Measurements from ENCODE around the gene ANAPC10.

The ANAPC10 gene

GRCh38 chr4:145101091-145101490 lies 3.1 kb upstream of the ANAPC10 start:
- no peak overlapping the region for H3K9ac ChIP-seq (ENCODE audit: low read depth, low read length)
- H3K36me3 ChIP-seq (ENCODE audit: insufficient read depth, low read length), result peaks cover 51% of the 10 kb centered on the region
- peaks cover 8% of the 10 kb centered on the region for H3K4me1 ChIP-seq (ENCODE audit: insufficient read depth, low read length)
- H3K9me3 ChIP-seq (ENCODE audit: insufficient read depth, low read depth, low read length), result no peaks in the 10 kb centered on the region
- no peaks in the 10 kb centered on the region for H3K27me3 ChIP-seq (ENCODE audit: insufficient read depth, low read length)
- H3K4me3 ChIP-seq (ENCODE audit: low read length), result no peak overlapping the region
- 93% methylated on average over 1 of the region's 1 CpG for WGBS
- no peak overlapping the region for H3K27ac ChIP-seq (ENCODE audit: low read depth, low read length)

- Histone ChIP-seq H3K9ac (ENCODE audit: low read depth, low read length) (peak overlapping the region; percentile 91; the same call in 1 of the 2 replicates), H3K4me1 (ENCODE audit: insufficient read depth, low read length) (peaks cover 8% of the 10 kb centered on the region)
Measured at GRCh38 chr4:145099653-145100052, 1.7 kb upstream of the ANAPC10 start.

GRCh38 chr4:145098675-145099037 lies 660 bp upstream of the ANAPC10 start:
- Histone ChIP-seq H3K36me3 (ENCODE audit: insufficient read depth, low read length) (peaks cover 49% of the 10 kb centered on the region), H3K4me3 (ENCODE audit: low read length) (peak overlapping the region; percentile 96), H3K9ac (ENCODE audit: low read depth, low read length) (peak overlapping the region; percentile 91), H3K9me3 (ENCODE audit: insufficient read depth, low read depth, low read length) (peaks cover 11% of the 10 kb centered on the region; the same call in 1 of the 2 replicates), H3K27ac (ENCODE audit: low read depth, low read length) (peak overlapping the region; percentile 89), H3K4me1 (ENCODE audit: insufficient read depth, low read length) (peaks cover 8% of the 10 kb centered on the region), H3K27me3 (ENCODE audit: insufficient read depth, low read length) (no peaks in the 10 kb centered on the region)
- WGBS, result 0% methylated on average over 9 of the region's 9 CpGs

More at GRCh38 chr4:145099653-145100052, 1.7 kb upstream of the ANAPC10 start:
- WGBS, result 77% methylated on average over 5 of the region's 5 CpGs
- peaks cover 2% of the 10 kb centered on the region; the same call in 1 of the 2 replicates for H3K9me3 ChIP-seq (ENCODE audit: insufficient read depth, low read depth, low read length)
- H3K27ac ChIP-seq (ENCODE audit: low read depth, low read length), result no peak overlapping the region
- peaks cover 49% of the 10 kb centered on the region for H3K36me3 ChIP-seq (ENCODE audit: insufficient read depth, low read length)
- peak overlapping the region; percentile 96 for H3K4me3 ChIP-seq (ENCODE audit: low read length)
- no peaks in the 10 kb centered on the region for H3K27me3 ChIP-seq (ENCODE audit: insufficient read depth, low read length)

- Histone ChIP-seq H3K9ac (ENCODE audit: low read depth, low read length) (peak overlapping the region; percentile 91), H3K9me3 (ENCODE audit: insufficient read depth, low read depth, low read length) (peaks cover 14% of the 10 kb centered on the region; the same call in 1 of the 2 replicates), H3K4me3 (ENCODE audit: low read length) (peak overlapping the region; percentile 96), H3K4me1 (ENCODE audit: insufficient read depth, low read length) (peaks cover 8% of the 10 kb centered on the region), H3K27ac (ENCODE audit: low read depth, low read length) (peak overlapping the region; percentile 89), H3K36me3 (ENCODE audit: insufficient read depth, low read length) (peaks cover 56% of the 10 kb centered on the region), H3K27me3 (ENCODE audit: insufficient read depth, low read length) (no peaks in the 10 kb centered on the region)
- 23% methylated on average over 10 of the region's 10 CpGs for WGBS
Measured at GRCh38 chr4:145097331-145097820, 620 bp downstream of the ANAPC10 start.

- Histone ChIP-seq H3K36me3 (ENCODE audit: insufficient read depth, low read length) (peaks cover 70% of the 10 kb centered on the region), H3K27me3 (ENCODE audit: insufficient read depth, low read length) (no peaks in the 10 kb centered on the region), H3K4me3 (ENCODE audit: low read length) (no peak overlapping the region), H3K4me1 (ENCODE audit: insufficient read depth, low read length) (no peaks in the 10 kb centered on the region), H3K9ac (ENCODE audit: low read depth, low read length) (no peak overlapping the region), H3K9me3 (ENCODE audit: insufficient read depth, low read depth, low read length) (peaks cover 14% of the 10 kb centered on the region; the same call in 1 of the 2 replicates), H3K27ac (ENCODE audit: low read depth, low read length) (no peak overlapping the region)
- 92% methylated on average over 1 of the region's 2 CpGs for WGBS
Measured at GRCh38 chr4:145093638-145094037, 4.4 kb downstream of the ANAPC10 start.

- peaks cover 77% of the 10 kb centered on the region for H3K36me3 ChIP-seq (ENCODE audit: insufficient read depth, low read length)
- 88% methylated on average over 1 of the region's 1 CpG for WGBS
- no peaks in the 10 kb centered on the region for H3K27me3 ChIP-seq (ENCODE audit: insufficient read depth, low read length)
- no peak overlapping the region for H3K27ac ChIP-seq (ENCODE audit: low read depth, low read length)
- no peaks in the 10 kb centered on the region for H3K4me1 ChIP-seq (ENCODE audit: insufficient read depth, low read length)
- no peak overlapping the region for H3K4me3 ChIP-seq (ENCODE audit: low read length)
- no peak overlapping the region for H3K9ac ChIP-seq (ENCODE audit: low read depth, low read length)
- peaks cover 14% of the 10 kb centered on the region; the same call in 1 of the 2 replicates for H3K9me3 ChIP-seq (ENCODE audit: insufficient read depth, low read depth, low read length)
Measured at GRCh38 chr4:145090380-145090779, 7.6 kb downstream of the ANAPC10 start.

GRCh38 chr4:145083891-145084605 lies 13.9 kb downstream of the ANAPC10 start:
- H3K27ac ChIP-seq (ENCODE audit: low read depth, low read length), result no peak overlapping the region
- WGBS, result 94% methylated on average over 1 of the region's 1 CpG
- H3K9me3 ChIP-seq (ENCODE audit: insufficient read depth, low read depth, low read length), result no peaks in the 10 kb centered on the region
- H3K4me3 ChIP-seq (ENCODE audit: low read length), result no peak overlapping the region
- H3K9ac ChIP-seq (ENCODE audit: low read depth, low read length), result no peak overlapping the region
- no peaks in the 10 kb centered on the region for H3K27me3 ChIP-seq (ENCODE audit: insufficient read depth, low read length)
- H3K36me3 ChIP-seq (ENCODE audit: insufficient read depth, low read length), result peaks cover 61% of the 10 kb centered on the region
- no peaks in the 10 kb centered on the region for H3K4me1 ChIP-seq (ENCODE audit: insufficient read depth, low read length)

- Histone ChIP-seq H3K27ac (ENCODE audit: low read depth, low read length) (no peak overlapping the region), H3K4me3 (ENCODE audit: low read length) (no peak overlapping the region), H3K36me3 (ENCODE audit: insufficient read depth, low read length) (peaks cover 60% of the 10 kb centered on the region), H3K4me1 (ENCODE audit: insufficient read depth, low read length) (no peaks in the 10 kb centered on the region), H3K9ac (ENCODE audit: low read depth, low read length) (no peak overlapping the region), H3K27me3 (ENCODE audit: insufficient read depth, low read length) (no peaks in the 10 kb centered on the region), H3K9me3 (ENCODE audit: insufficient read depth, low read depth, low read length) (no peaks in the 10 kb centered on the region)
- WGBS, result 100% methylated on average over 1 of the region's 1 CpG
Measured at GRCh38 chr4:145081756-145082155, 16.2 kb downstream of the ANAPC10 start.

- Histone ChIP-seq H3K4me3 (ENCODE audit: low read length) (no peak overlapping the region), H3K36me3 (ENCODE audit: insufficient read depth, low read length) (peaks cover 34% of the 10 kb centered on the region)
- 94% methylated on average over 2 of the region's 2 CpGs for WGBS
Measured at GRCh38 chr4:145076469-145076855, 21.5 kb downstream of the ANAPC10 start.

GRCh38 chr4:145075742-145076468 lies 22.1 kb downstream of the ANAPC10 start:
- Histone ChIP-seq H3K4me1 (ENCODE audit: insufficient read depth, low read length) (no peaks in the 10 kb centered on the region), H3K9ac (ENCODE audit: low read depth, low read length) (no peak overlapping the region), H3K4me3 (ENCODE audit: low read length) (no peak overlapping the region), H3K36me3 (ENCODE audit: insufficient read depth, low read length) (peaks cover 29% of the 10 kb centered on the region; the same call in 1 of the 2 replicates), H3K9me3 (ENCODE audit: insufficient read depth, low read depth, low read length) (no peaks in the 10 kb centered on the region), H3K27me3 (ENCODE audit: insufficient read depth, low read length) (no peaks in the 10 kb centered on the region), H3K27ac (ENCODE audit: low read depth, low read length) (no peak overlapping the region)
- 93% methylated on average over 1 of the region's 1 CpG for WGBS

More at GRCh38 chr4:145076469-145076855, 21.5 kb downstream of the ANAPC10 start:
- H3K27me3 ChIP-seq (ENCODE audit: insufficient read depth, low read length), result no peaks in the 10 kb centered on the region
- no peak overlapping the region for H3K27ac ChIP-seq (ENCODE audit: low read depth, low read length)
- no peaks in the 10 kb centered on the region for H3K9me3 ChIP-seq (ENCODE audit: insufficient read depth, low read depth, low read length)
- no peaks in the 10 kb centered on the region for H3K4me1 ChIP-seq (ENCODE audit: insufficient read depth, low read length)
- H3K9ac ChIP-seq (ENCODE audit: low read depth, low read length), result no peak overlapping the region

GRCh38 chr4:145071560-145071959 lies 26.4 kb downstream of the ANAPC10 start:
- Histone ChIP-seq H3K27me3 (ENCODE audit: insufficient read depth, low read length) (no peaks in the 10 kb centered on the region), H3K36me3 (ENCODE audit: insufficient read depth, low read length) (0 out of 2 replicates have a peak, but pooled peaks cover 11% of the 10 kb centered on the region), H3K4me1 (ENCODE audit: insufficient read depth, low read length) (peaks cover 9% of the 10 kb centered on the region), H3K4me3 (ENCODE audit: low read length) (no peak overlapping the region), H3K9me3 (ENCODE audit: insufficient read depth, low read depth, low read length) (no peaks in the 10 kb centered on the region), H3K27ac (ENCODE audit: low read depth, low read length) (no peak overlapping the region), H3K9ac (ENCODE audit: low read depth, low read length) (no peak overlapping the region)
- 94% methylated on average over 2 of the region's 2 CpGs for WGBS
